ENCODE results near the gene ZIC1.

ZIC1 gene

GRCh38 chr3:147420353-147421183 lies 11.4 kb downstream of the ZIC1 start:
- TF ChIP-seq, protein P1, sequence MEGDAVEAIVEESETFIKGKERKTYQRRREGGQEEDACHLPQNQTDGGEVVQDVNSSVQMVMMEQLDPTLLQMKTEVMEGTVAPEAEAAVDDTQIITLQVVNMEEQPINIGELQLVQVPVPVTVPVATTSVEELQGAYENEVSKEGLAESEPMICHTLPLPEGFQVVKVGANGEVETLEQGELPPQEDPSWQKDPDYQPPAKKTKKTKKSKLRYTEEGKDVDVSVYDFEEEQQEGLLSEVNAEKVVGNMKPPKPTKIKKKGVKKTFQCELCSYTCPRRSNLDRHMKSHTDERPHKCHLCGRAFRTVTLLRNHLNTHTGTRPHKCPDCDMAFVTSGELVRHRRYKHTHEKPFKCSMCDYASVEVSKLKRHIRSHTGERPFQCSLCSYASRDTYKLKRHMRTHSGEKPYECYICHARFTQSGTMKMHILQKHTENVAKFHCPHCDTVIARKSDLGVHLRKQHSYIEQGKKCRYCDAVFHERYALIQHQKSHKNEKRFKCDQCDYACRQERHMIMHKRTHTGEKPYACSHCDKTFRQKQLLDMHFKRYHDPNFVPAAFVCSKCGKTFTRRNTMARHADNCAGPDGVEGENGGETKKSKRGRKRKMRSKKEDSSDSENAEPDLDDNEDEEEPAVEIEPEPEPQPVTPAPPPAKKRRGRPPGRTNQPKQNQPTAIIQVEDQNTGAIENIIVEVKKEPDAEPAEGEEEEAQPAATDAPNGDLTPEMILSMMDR (IDR thresholded peaks at IDR 0.05; ENCODE audit: low read depth, low read length) = no peak
- no peaks in the 10 kb centered on the region for H3K9me3 ChIP-seq
- H3K4me3 ChIP-seq (ENCODE audit: low read depth, low read length) = no peak overlapping the region
- no peaks in the 10 kb centered on the region for H3K36me3 ChIP-seq
- H3K4me1 ChIP-seq = no peaks in the 10 kb centered on the region
- DNase-seq = no peak
- peaks cover 100% of the 10 kb centered on the region for H3K27me3 ChIP-seq

- H3K36me3 ChIP-seq = no peaks in the 10 kb centered on the region
Observed at GRCh38 chr3:147421184-147421912, 12.2 kb downstream of the ZIC1 start.

DNA sequence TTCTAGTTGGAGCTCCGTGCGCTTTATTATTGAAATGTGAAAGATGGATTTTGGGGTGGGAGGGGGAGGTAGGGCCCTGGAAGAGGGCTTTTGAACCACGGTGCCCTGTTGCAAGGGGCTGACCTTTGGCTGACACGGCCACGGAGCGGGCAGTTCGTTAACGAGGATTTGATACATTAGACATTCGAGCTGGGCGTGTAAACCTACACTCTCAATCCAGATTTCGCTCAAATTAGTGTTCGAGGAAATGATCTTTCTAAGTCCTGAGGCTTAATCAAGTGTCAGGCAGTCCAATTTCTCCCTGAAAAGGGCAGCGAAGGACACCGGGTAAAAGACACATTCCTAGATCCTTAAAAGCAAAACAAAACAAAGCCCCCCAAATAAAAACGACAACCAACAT lies 13.0 kb downstream of the ZIC1 start:
- Histone ChIP-seq H3K27me3 (peaks cover 95% of the 10 kb centered on the region), H3K9me3 (no peaks in the 10 kb centered on the region), H3K4me1 (no peaks in the 10 kb centered on the region), H3K36me3 (no peaks in the 10 kb centered on the region), H3K4me3 (ENCODE audit: low read depth, low read length) (no peak overlapping the region)
- no peak for DNase-seq
- TF ChIP-seq, protein P1 (IDR thresholded peaks at IDR 0.05; ENCODE audit: low read depth, low read length) = no peak

More at GRCh38 chr3:147421184-147421912, 12.2 kb downstream of the ZIC1 start:
- TF ChIP-seq, protein P1 (IDR thresholded peaks at IDR 0.05; ENCODE audit: low read depth, low read length) = no peak
- peaks cover 99% of the 10 kb centered on the region for H3K27me3 ChIP-seq
- no peak for DNase-seq
- no peak overlapping the region for H3K4me3 ChIP-seq (ENCODE audit: low read depth, low read length)
- no peaks in the 10 kb centered on the region for H3K9me3 ChIP-seq
- H3K4me1 ChIP-seq = no peaks in the 10 kb centered on the region

GRCh38 chr3:147422601-147423536 lies 13.7 kb downstream of the ZIC1 start:
- no peak for DNase-seq
- Histone ChIP-seq H3K4me1 (no peaks in the 10 kb centered on the region), H3K9me3 (no peaks in the 10 kb centered on the region), H3K27me3 (peaks cover 88% of the 10 kb centered on the region), H3K4me3 (ENCODE audit: low read depth, low read length) (no peak overlapping the region), H3K36me3 (no peaks in the 10 kb centered on the region)
- TF ChIP-seq, protein P1 (IDR thresholded peaks at IDR 0.05; ENCODE audit: low read depth, low read length) = no peak

DNA sequence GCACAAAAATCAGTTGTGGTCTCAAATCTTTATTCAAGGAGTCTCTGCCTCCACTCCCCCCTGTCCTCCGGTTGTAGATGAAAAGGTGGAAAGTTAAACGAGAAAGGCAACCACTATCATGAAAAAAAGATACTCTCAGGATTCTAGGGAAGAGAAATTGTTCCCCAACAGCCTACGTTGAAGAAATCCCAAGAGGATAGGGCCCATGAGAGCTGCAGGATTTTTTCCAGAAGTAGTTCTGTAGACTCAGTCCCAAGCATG lies 14.3 kb downstream of the ZIC1 start:
- no peak for DNase-seq
- H3K4me1 ChIP-seq = no peaks in the 10 kb centered on the region
- peaks cover 86% of the 10 kb centered on the region for H3K27me3 ChIP-seq
- no peak overlapping the region for H3K4me3 ChIP-seq (ENCODE audit: low read depth, low read length)
- no peaks in the 10 kb centered on the region for H3K9me3 ChIP-seq
- no peaks in the 10 kb centered on the region for H3K36me3 ChIP-seq
- TF ChIP-seq, protein P1 (IDR thresholded peaks at IDR 0.05; ENCODE audit: low read depth, low read length) = no peak

All from BE2C (cell line).